Smooth muscle cell of the brain vasculature (primary cell): Measurements from ENCODE around the gene ZNF804A.

Source experiments
- DNase-seq: peaks from one replicate; pipeline ENCODE4 v3.0.0-alpha.2; 2012; ENCODE audit warnings: low read depth, low spot score

ZNF804A gene

GRCh38 chr2:184598316-184599053, at the start of gene ZNF804A:
Gene ZNF804A (plus strand): TSS chr2:184598529. CDS start chr2:184598960, 431 bp downstream.
- no peak for DNase-seq

GRCh38 chr2:184549153-184549552, 49.2 kb upstream of the ZNF804A start:
- no peak for DNase-seq

GRCh38 chr2:184551626-184552025, 46.7 kb upstream of the ZNF804A start:
- DNase-seq, result no peak

- DNase-seq, result no peak
These were observed 43.6 kb upstream of the ZNF804A start for GRCh38 chr2:184554736-184555135.

GRCh38 chr2:184555352-184555751, 43.0 kb upstream of the ZNF804A start:
- DNase-seq, result no peak

GRCh38 chr2:184556639-184557038, 41.7 kb upstream of the ZNF804A start:
- DNase-seq, result no peak

- DNase-seq, result no peak
These were observed 39.4 kb upstream of the ZNF804A start for GRCh38 chr2:184558713-184559464.

GRCh38 chr2:184560603-184561002, 37.7 kb upstream of the ZNF804A start:
- no peak for DNase-seq

GRCh38 chr2:184562532-184562931, 35.8 kb upstream of the ZNF804A start:
- no peak for DNase-seq

- DNase-seq, result no peak
These were observed 34.2 kb upstream of the ZNF804A start for GRCh38 chr2:184564092-184564491.

- DNase-seq, result no peak
These were observed 31.6 kb upstream of the ZNF804A start for GRCh38 chr2:184566716-184567115.

GRCh38 chr2:184577056-184577455, 21.3 kb upstream of the ZNF804A start:
- no peak for DNase-seq

GRCh38 chr2:184577743-184578142, 20.6 kb upstream of the ZNF804A start:
- DNase-seq, result no peak

GRCh38 chr2:184579226-184579625, 19.1 kb upstream of the ZNF804A start:
- no peak for DNase-seq

- DNase-seq, result no peak
These were observed 16.9 kb upstream of the ZNF804A start for GRCh38 chr2:184581391-184581790.

GRCh38 chr2:184589261-184589660, 9.1 kb upstream of the ZNF804A start:
- no peak for DNase-seq

- no peak for DNase-seq
These were observed 1.4 kb upstream of the ZNF804A start for GRCh38 chr2:184596819-184597411.

GRCh38 chr2:184597571-184597991, 748 bp upstream of the ZNF804A start:
- DNase-seq, result no peak

GRCh38 chr2:184598002-184598315, 370 bp upstream of the ZNF804A start:
- DNase-seq, result no peak

GRCh38 chr2:184599054-184599871, 934 bp downstream of the ZNF804A start:
- DNase-seq, result no peak

GRCh38 chr2:184599872-184600222, 1.5 kb downstream of the ZNF804A start:
- DNase-seq, result no peak

- no peak for DNase-seq
These were observed 4.4 kb downstream of the ZNF804A start for GRCh38 chr2:184602734-184603133.
